KMS-11 (cell line): ENCODE results near the gene GLS.

Experiments used
- H2AFZ ChIP-seq: fragments of 200-600 bp; sonication (generic); 2 replicates; pipeline ENCODE4 v1.6.1; 2016; ENCODE audit warnings: antibody characterized with exemption, mixed run types, low read depth
- H3K27ac ChIP-seq: fragments of 200-600 bp; sonication (generic); 2 replicates; pipeline ENCODE4 v1.6.1; 2016; ENCODE audit warnings: mild to moderate bottlenecking, mixed run types
- H3K27me3 ChIP-seq: fragments of 200-600 bp; sonication (generic); 2 replicates; pipeline ENCODE4 v1.6.1; 2017; ENCODE audit warnings: mild to moderate bottlenecking, low read depth, mixed run types, moderate library complexity; ENCODE audit not compliant: insufficient read depth
- H3K36me3 ChIP-seq: fragments of 200-600 bp; sonication (generic); 2 replicates; pipeline ENCODE4 v1.6.1; 2017; ENCODE audit warnings: mild to moderate bottlenecking, mixed run types; ENCODE audit not compliant: insufficient read depth
- H3K4me1 ChIP-seq: fragments of 200-600 bp; sonication (generic); 2 replicates; pipeline ENCODE4 v1.6.1; 2016; ENCODE audit warnings: mild to moderate bottlenecking, low read depth, mixed run types; ENCODE audit not compliant: poor library complexity, severe bottlenecking
- H3K4me2 ChIP-seq: fragments of 200-600 bp; sonication (generic); 2 replicates; pipeline ENCODE4 v1.7.0; 2016; ENCODE audit warnings: mild to moderate bottlenecking, mixed run types
- H3K4me3 ChIP-seq: fragments of 200-600 bp; sonication (generic); IDR thresholded peaks from 2 replicates; pipeline ENCODE4 v1.6.1; 2017; ENCODE audit warnings: low read depth, low read length, mixed read lengths; ENCODE audit not compliant: insufficient read depth
- H3K79me2 ChIP-seq: fragments of 200-600 bp; sonication (generic); 2 replicates; pipeline ENCODE4 v1.6.1; 2016; ENCODE audit warnings: low read depth, mixed run types; ENCODE audit not compliant: insufficient read depth
- H3K9ac ChIP-seq: fragments of 200-600 bp; sonication (generic); 2 replicates; pipeline ENCODE4 v1.6.1; 2016; ENCODE audit warnings: mild to moderate bottlenecking, mixed run types
- H4K20me1 ChIP-seq: fragments of 200-600 bp; sonication (generic); 2 replicates; pipeline ENCODE4 v1.6.1; 2016; ENCODE audit warnings: mild to moderate bottlenecking, mixed run types; ENCODE audit not compliant: insufficient read depth
- CTCF ChIP-seq: fragments of 200-600 bp; sonication (generic); conservative IDR thresholded peaks from 2 replicates; pipeline ENCODE4 v1.6.1; 2017; ENCODE audit warnings: low read depth, mild to moderate bottlenecking, antibody characterized with exemption, low read length, moderate library complexity, mixed read lengths

Gene GLS

GRCh38 chr2:190943706-190944105 lies 63.1 kb downstream of the GLS start:
- no peaks in the 10 kb centered on the region for H3K36me3 ChIP-seq
- H3K4me1 ChIP-seq: peaks cover 18% of the 10 kb centered on the region
- no peak for TF ChIP-seq CTCF
- no peak overlapping the region for H3K4me3 ChIP-seq
- no peak overlapping the region for H3K4me2 ChIP-seq
- no peaks in the 10 kb centered on the region for H4K20me1 ChIP-seq
- no peak overlapping the region for H2AFZ ChIP-seq
- no peaks in the 10 kb centered on the region for H3K79me2 ChIP-seq
- H3K27me3 ChIP-seq: no peaks in the 10 kb centered on the region
- H3K27ac ChIP-seq: no peak overlapping the region
- no peak overlapping the region for H3K9ac ChIP-seq

DNA sequence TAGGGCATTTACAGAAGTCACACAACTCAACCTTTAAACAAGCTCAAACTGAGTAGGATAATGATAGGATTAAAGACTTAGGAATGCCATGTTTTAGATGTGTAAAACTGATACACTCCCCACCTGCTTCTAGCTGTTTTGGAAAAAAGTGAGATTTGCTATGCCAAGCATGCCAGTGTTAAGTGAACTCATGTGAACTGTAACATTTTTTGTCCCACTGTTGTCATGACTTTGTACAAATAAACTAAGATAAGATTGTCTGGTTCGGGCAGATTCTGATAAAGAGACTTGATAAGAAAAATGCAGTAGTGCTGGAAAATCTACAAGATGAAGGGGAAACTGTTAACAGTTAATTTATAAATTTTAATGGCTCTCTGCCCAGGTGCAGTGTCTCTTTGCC lies 66.5 kb downstream of the GLS start:
- H3K4me3 ChIP-seq: no peak overlapping the region
- no peak overlapping the region for H3K9ac ChIP-seq
- no peaks in the 10 kb centered on the region for H3K27me3 ChIP-seq
- no peak for TF ChIP-seq CTCF
- H3K36me3 ChIP-seq: no peaks in the 10 kb centered on the region
- H3K79me2 ChIP-seq: no peaks in the 10 kb centered on the region
- no peak overlapping the region for H2AFZ ChIP-seq
- H3K27ac ChIP-seq: no peak overlapping the region
- H3K4me1 ChIP-seq: peaks cover 18% of the 10 kb centered on the region
- no peaks in the 10 kb centered on the region for H4K20me1 ChIP-seq
- no peak overlapping the region for H3K4me2 ChIP-seq

DNA sequence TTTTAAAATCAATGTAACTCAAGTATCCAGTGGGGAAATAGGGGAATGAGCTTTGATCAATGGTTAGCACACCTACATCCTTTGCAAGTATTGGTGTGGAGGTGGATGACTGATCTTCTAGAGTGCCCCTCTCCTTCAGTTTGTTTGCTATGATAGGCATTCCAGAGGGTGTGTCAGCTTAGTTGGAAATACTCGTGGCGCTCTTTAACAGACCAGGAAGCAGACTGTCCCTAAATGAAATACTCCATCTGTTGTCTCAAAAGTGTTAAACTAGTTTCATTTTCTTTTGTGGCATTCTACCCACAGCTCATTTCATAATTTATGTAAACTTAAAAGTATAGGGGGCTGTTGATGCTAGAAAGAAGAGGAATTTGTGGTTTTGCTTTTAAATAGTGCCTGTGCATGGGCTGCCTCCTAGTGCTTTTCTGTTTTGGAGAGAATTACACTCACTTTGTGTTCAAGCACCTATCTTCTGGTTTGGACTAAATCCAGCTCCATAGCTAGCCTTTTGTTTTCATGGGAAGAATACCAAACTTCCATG lies 67.2 kb downstream of the GLS start:
- Histone ChIP-seq H3K27ac (no peak overlapping the region), H3K4me3 (no peak overlapping the region), H3K4me2 (no peak overlapping the region; the same call in 1 of the 2 replicates), H3K9ac (no peak overlapping the region), H4K20me1 (no peaks in the 10 kb centered on the region), H3K27me3 (no peaks in the 10 kb centered on the region), H3K36me3 (no peaks in the 10 kb centered on the region), H3K79me2 (no peaks in the 10 kb centered on the region), H3K4me1 (peaks cover 18% of the 10 kb centered on the region), H2AFZ (no peak overlapping the region)
- TF ChIP-seq CTCF: no peak

DNA sequence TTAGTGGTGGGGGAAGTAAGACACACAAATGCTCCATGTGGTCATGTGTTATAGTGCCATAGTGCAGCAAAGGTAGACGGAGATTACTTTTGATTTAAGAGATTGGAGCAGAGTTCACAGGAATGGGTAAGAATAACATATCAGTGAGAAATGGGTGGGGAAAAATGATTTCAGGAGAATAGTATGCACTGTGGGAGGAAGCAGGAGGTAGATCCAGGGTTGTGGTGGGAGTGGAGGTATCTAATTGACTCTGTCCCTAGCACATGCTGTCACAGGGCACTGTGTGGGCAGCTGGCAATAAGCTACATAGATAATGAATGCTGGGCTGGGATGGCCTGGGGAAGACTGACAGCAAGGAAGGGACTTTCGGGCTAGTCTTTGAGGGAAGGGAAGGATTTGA lies 68.0 kb downstream of the GLS start:
- Histone ChIP-seq H4K20me1 (no peaks in the 10 kb centered on the region), H3K4me1 (peaks cover 18% of the 10 kb centered on the region), H3K4me3 (no peak overlapping the region), H2AFZ (no peak overlapping the region), H3K27me3 (no peaks in the 10 kb centered on the region), H3K9ac (no peak overlapping the region), H3K4me2 (no peak overlapping the region), H3K27ac (no peak overlapping the region), H3K36me3 (no peaks in the 10 kb centered on the region), H3K79me2 (no peaks in the 10 kb centered on the region)
- TF ChIP-seq CTCF: no peak
